ENCODE data around the gene TSPAN8. TPM values are rescaled to one million over a fixed set of nuclear protein-coding genes. Genes with fewer than 3 reads are reported as not detected.
A peak's percentile ranks its signal among the peaks of the same experiment; 100 is the strongest.

Gene TSPAN8
- total RNA-seq, 1 donor from 2014 or later = not detected

DNA sequence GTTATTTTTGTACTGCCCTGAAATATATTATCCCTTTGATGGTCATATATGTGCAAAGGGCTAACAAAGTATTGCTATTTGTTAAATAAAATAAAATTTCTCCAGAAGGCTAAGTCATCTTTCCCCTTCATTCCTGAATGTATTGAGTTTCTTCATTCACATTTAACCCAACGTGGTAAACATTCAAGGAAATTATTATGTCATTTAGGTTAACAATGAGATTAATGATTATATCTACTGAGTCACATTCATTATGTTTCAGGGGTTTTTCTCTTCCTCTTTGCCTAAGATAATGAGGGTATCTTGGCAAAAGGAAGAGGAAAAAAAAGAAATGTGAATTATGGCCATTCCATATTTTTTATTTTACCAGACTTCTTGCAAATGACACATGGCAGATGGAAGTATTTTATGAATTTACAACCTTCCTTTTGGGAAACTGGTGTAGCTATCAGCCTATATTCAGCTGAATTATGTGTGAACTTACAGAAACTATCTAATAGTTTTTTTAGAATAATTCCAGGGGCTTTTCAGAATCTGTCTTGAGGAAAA, 27.2 kb downstream of the TSPAN8 start:
- peaks cover 14% of the 10 kb centered on the region for H3K4me1 Mint-ChIP-seq (ENCODE audit: low read depth, unreplicated experiment)
- no peaks in the 10 kb centered on the region for H3K9me3 ChIP-seq (ENCODE audit: insufficient read depth, low read depth, low read length)
- no peak overlapping the region for H3K9ac ChIP-seq (ENCODE audit: low read length)
- no peak for DNase-seq (ENCODE audit: low read depth)
- TF ChIP-seq CTCF (IDR thresholded peaks at IDR 0.05; ENCODE audit: insufficient read depth, low read depth, low read length) (no peak), EZH2 (IDR thresholded peaks at IDR 0.05; ENCODE audit: insufficient read depth, low read length) (no peak)
- H3K4me3 Mint-ChIP-seq (ENCODE audit: unreplicated experiment) = no peak overlapping the region
- H3K4me3 ChIP-seq (ENCODE audit: insufficient read depth, low read depth, low read length) = no peak overlapping the region
- no peak overlapping the region for H3K27ac Mint-ChIP-seq (ENCODE audit: unreplicated experiment)
- H3K27ac ChIP-seq (ENCODE audit: low read depth, low read length) = no peak overlapping the region
- H3K27me3 Mint-ChIP-seq (ENCODE audit: low read depth, unreplicated experiment) = no peaks in the 10 kb centered on the region
- H3K4me2 ChIP-seq (ENCODE audit: low read length) = no peak overlapping the region
- H2AFZ ChIP-seq (ENCODE audit: low read depth, low read length) = no peak overlapping the region
- H4K20me1 ChIP-seq (ENCODE audit: insufficient read depth, low read length) = no peaks in the 10 kb centered on the region
- H3K36me3 ChIP-seq (ENCODE audit: insufficient read depth, low read length) = no peaks in the 10 kb centered on the region
- no peaks in the 10 kb centered on the region for H3K27me3 ChIP-seq (ENCODE audit: insufficient read depth, low read length)
- no peaks in the 10 kb centered on the region for H3K9me3 Mint-ChIP-seq (ENCODE audit: unreplicated experiment)
- H3K79me2 ChIP-seq (ENCODE audit: insufficient read depth, low read length) = no peaks in the 10 kb centered on the region
- H3K4me1 ChIP-seq (ENCODE audit: insufficient read depth, low read length) = no peaks in the 10 kb centered on the region
- no peak for FAIRE-seq
- no peaks in the 10 kb centered on the region for H3K36me3 Mint-ChIP-seq (ENCODE audit: low read depth, unreplicated experiment)

- no peaks in the 10 kb centered on the region for H3K9me3 ChIP-seq (ENCODE audit: insufficient read depth, low read depth, low read length)
- no peak overlapping the region for H3K4me3 Mint-ChIP-seq (ENCODE audit: unreplicated experiment)
- no peak overlapping the region for H3K4me3 ChIP-seq (ENCODE audit: insufficient read depth, low read depth, low read length)
- no peaks in the 10 kb centered on the region for H3K79me2 ChIP-seq (ENCODE audit: insufficient read depth, low read length)
- H3K4me1 Mint-ChIP-seq (ENCODE audit: low read depth, unreplicated experiment) = peaks cover 14% of the 10 kb centered on the region
- no peaks in the 10 kb centered on the region for H3K27me3 ChIP-seq (ENCODE audit: insufficient read depth, low read length)
- no peak overlapping the region for H3K9ac ChIP-seq (ENCODE audit: low read length)
- H4K20me1 ChIP-seq (ENCODE audit: insufficient read depth, low read length) = no peaks in the 10 kb centered on the region
- H3K36me3 Mint-ChIP-seq (ENCODE audit: low read depth, unreplicated experiment) = no peaks in the 10 kb centered on the region
- no peaks in the 10 kb centered on the region for H3K27me3 Mint-ChIP-seq (ENCODE audit: low read depth, unreplicated experiment)
- FAIRE-seq (no peak), DNase-seq (ENCODE audit: low read depth) (no peak)
- H3K9me3 Mint-ChIP-seq (ENCODE audit: unreplicated experiment) = no peaks in the 10 kb centered on the region
- H3K4me1 ChIP-seq (ENCODE audit: insufficient read depth, low read length) = no peaks in the 10 kb centered on the region
- TF ChIP-seq CTCF (IDR thresholded peaks at IDR 0.05; ENCODE audit: insufficient read depth, low read depth, low read length) (no peak), EZH2 (IDR thresholded peaks at IDR 0.05; ENCODE audit: insufficient read depth, low read length) (no peak)
- H3K27ac Mint-ChIP-seq (ENCODE audit: unreplicated experiment) = peak overlapping the region; percentile 62
- H3K27ac ChIP-seq (ENCODE audit: low read depth, low read length) = no peak overlapping the region
- no peak overlapping the region for H3K4me2 ChIP-seq (ENCODE audit: low read length)
- no peaks in the 10 kb centered on the region for H3K36me3 ChIP-seq (ENCODE audit: insufficient read depth, low read length)
- H2AFZ ChIP-seq (ENCODE audit: low read depth, low read length) = no peak overlapping the region
Observed at GRCh38 chr12:71129364-71129763, 28.4 kb downstream of the TSPAN8 start.

DNA sequence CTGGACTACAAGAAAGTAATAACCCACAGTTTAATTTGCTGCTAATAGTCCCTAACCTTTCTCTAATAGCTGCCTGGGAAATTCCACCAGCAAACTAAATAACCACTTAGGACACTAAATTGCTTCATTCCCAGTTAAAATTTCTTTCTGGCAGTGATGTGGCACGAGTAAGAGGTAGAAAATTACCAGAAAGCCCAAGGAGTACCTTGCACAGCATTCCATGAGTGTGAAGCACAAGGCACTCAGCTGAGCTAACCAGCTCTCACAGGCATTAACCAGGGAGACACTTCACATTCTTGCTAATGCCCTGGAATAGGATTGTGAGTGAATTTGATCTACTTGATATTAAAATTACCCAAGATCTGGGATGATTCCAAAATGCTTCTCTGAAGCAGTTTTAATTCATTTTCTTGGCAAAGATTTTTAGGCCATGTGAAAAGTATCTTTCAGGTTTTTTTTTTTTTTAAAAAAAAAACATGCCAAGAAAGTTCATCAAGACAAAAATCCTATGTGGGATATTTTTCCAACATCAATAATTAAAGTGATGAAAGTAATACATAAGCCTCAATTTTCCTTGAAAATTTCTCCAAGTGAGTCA, 29.5 kb downstream of the TSPAN8 start:
- H3K4me1 ChIP-seq (ENCODE audit: insufficient read depth, low read length) = no peaks in the 10 kb centered on the region
- Mint-ChIP-seq H3K4me3 (ENCODE audit: unreplicated experiment) (no peak overlapping the region), H3K9me3 (ENCODE audit: unreplicated experiment) (no peaks in the 10 kb centered on the region), H3K27ac (ENCODE audit: unreplicated experiment) (peak overlapping the region; percentile 87), H3K27me3 (ENCODE audit: low read depth, unreplicated experiment) (no peaks in the 10 kb centered on the region), H3K4me1 (ENCODE audit: low read depth, unreplicated experiment) (peaks cover 14% of the 10 kb centered on the region), H3K36me3 (ENCODE audit: low read depth, unreplicated experiment) (no peaks in the 10 kb centered on the region)
- TF ChIP-seq EZH2 (IDR thresholded peaks at IDR 0.05; ENCODE audit: insufficient read depth, low read length) (no peak), CTCF (IDR thresholded peaks at IDR 0.05; ENCODE audit: insufficient read depth, low read depth, low read length) (no peak)
- no peak overlapping the region for H3K4me3 ChIP-seq (ENCODE audit: insufficient read depth, low read depth, low read length)
- DNase-seq (ENCODE audit: low read depth) = peak; percentile 13
- no peak overlapping the region for H2AFZ ChIP-seq (ENCODE audit: low read depth, low read length)
- no peak overlapping the region for H3K9ac ChIP-seq (ENCODE audit: low read length)
- no peak overlapping the region for H3K4me2 ChIP-seq (ENCODE audit: low read length)
- no peaks in the 10 kb centered on the region for H3K79me2 ChIP-seq (ENCODE audit: insufficient read depth, low read length)
- no peaks in the 10 kb centered on the region for H3K36me3 ChIP-seq (ENCODE audit: insufficient read depth, low read length)
- H3K27me3 ChIP-seq (ENCODE audit: insufficient read depth, low read length) = no peaks in the 10 kb centered on the region
- FAIRE-seq = no peak
- no peaks in the 10 kb centered on the region for H4K20me1 ChIP-seq (ENCODE audit: insufficient read depth, low read length)
- H3K27ac ChIP-seq (ENCODE audit: low read depth, low read length) = no peak overlapping the region
- no peaks in the 10 kb centered on the region for H3K9me3 ChIP-seq (ENCODE audit: insufficient read depth, low read depth, low read length)

Measured in astrocyte (in vitro differentiated cells and primary cell).